NCI-H2227 (cell line): Measurements from ENCODE around the gene MYDGF.
"Not testable (repeated sequence)": the region's sequence is repeated elsewhere in the genome, so short reads cannot be mapped to it uniquely, and the experiment has no call there.

Experiments
- DNase-seq: peaks from one replicate; lab custom pipeline; 2025; ENCODE audit not compliant: unreplicated experiment; lab: John Stamatoyannopoulos, UW

The MYDGF gene

DNA sequence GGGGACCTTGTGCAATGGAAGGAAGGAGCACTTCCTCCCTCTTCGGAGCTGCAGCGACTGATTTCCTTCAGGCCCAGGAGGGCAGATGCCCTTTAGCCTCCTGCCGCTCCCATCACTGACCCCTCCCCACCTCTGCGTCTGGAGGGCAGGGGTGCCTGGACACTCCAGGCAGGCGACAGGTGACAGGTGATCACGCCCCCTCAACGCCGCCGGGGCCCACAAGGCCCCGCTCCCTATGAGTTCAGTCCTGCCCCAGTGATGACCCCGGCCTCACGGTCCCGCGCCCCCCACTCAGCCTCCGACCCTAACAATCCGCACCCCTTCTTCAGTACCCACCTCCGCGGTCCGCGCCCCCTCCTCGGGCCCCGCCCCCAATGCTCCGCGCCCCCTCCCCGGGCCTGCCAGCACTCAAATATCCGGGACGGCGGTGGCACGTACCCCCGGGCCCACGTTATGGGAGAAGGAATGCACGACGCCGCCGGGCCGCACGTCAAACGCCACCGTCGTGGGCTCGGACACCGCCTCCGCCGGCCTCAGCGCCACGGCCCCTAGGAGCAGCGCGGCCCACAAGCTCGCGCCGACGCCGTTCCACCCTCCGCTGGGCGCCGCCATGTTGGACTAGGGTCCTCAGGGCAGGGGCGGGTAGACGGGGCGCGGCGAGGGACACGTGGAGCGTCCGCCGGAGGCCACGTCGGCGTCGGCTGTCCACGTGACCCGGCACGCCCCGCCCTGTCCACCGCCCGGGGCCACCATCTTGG is at the start of gene MYDGF:
Gene MYDGF (minus strand): TSS at position 620 of the 758 bp plus-strand sequence. CDS start 8 bp downstream, at position 612.
- peak; percentile 91 for DNase-seq

DNA sequence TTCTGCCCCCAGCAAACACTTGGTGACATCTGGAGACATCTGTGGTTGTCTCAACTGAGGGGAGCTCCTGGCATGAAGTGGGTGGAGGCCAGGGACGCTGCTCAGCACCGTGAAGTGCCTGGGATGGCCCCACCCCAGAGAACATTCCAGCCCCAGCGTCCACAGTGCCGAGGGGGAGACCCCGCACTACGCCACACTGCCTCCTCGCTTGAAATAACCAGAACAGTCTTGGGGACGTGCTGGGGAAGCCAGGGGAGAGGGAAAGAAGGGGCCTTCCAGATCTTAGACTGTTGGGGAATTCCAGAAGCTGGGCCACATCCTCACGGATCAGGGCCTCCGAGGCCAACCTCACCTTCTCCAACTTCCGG is 49.3 kb upstream of the MYDGF start:
- DNase-seq: no peak

DNA sequence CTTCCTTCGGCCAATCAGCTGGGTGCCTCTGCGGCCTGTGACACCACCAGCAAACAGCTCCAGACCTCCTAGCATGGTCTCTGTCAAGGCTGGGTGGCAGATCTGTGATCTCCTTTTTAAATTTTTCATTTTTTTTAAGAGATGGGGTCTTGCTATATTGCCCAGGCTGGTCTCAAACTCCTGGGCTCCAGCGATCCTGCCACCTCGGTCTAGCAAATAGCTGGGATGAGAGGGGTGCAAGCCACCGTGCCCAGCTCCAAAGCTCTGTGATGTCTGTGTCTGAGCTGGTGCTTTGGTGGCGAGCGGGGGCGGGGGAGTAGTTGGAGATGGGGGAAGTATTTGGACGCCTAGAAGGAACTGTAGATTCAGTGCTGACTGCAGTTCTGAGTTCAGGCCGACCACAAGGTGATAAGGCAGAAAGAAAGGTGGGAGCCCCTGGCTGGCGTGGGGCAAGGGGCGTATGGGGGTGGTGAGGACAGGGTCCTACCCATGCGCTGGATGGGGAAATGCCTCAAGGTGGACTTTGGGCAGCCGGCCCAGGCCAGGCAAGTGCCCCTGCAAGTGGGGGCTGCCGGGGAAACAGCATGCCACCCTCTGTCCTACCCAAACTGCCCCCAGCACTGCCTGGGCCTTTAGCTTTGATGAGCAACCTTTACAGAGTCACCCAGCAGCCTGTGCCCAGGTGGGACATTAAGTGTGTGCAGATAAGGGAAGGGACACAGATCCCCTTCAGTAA is 48.0 kb upstream of the MYDGF start:
- DNase-seq: no peak

GRCh38 chr19:4717191-4717965 is 47.2 kb upstream of the MYDGF start:
- DNase-seq: peak; percentile 27

DNA sequence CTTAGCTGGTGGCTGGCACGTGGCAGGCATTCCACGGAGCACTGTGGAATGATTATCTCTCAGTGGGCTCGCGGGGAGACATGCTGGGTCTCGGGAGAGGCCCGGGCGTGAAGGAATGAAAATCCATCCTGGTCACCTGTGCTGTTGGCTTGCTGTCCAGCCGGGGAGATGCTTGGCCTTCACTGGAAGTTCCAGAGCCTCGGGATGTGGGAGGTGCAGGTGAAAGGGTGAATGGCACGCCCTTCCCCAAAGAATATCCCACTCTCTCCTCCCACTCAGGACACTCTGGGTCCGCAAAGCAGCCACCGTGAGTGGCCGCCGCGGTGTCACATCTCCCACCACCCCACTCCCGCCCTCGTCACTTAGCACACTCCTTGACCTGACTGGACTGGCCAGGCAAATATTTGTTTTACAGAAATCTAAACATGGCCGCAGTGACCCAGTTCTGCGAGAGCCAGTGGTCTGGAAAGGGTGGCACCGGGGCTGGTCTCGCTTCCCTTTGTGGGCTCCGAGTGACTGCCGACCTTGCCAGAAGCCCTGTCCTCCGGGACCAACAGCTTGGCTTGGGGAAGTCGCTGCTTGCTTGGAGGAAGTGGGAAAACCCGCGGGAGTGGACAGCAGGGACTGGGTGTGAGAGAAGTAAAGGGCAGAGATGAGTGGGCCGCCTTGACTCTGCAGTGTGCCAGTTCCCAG is 45.5 kb upstream of the MYDGF start:
- no peak for DNase-seq

DNA sequence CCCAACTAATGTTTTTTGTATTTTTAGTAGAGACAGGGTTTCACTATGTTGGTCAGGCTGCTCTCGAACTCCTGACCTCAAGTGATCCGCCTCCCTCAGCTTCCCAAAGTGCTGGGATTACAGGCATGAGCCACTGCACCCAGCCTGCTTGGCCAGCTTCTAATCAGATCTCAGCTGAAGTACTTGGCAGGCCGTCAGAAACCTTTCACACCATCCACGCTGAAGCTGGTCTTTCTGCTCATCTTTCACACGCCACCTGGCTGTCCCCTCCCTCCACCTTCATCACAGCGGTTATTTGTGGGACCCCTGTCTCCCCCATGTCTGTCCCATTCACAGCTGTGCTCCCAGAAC is 45.0 kb upstream of the MYDGF start:
- not testable (repeated sequence) for DNase-seq

GRCh38 chr19:4714016-4714415 is 43.9 kb upstream of the MYDGF start:
- no peak for DNase-seq

GRCh38 chr19:4713384-4713951 is 43.3 kb upstream of the MYDGF start:
- DNase-seq: no peak

DNA sequence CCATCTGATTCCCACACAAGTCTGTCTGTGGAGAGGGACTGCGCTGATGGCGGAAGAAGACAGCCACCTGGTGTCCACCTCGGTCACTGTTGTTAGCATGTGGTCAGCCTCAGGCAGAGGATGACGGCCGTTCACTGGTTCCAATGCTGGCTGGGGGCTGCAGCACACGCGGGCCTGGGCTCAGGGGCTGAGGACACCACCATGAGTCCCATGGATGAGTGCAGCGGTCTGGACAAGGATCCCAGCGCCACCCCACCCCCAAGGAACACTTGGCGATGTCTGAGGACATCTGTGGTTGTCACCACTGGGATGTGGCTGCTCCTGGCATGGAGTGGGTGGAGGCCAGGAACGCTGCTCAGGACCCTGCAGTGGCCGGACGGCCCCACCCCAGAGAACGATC is 42.6 kb upstream of the MYDGF start:
- DNase-seq: no peak

- no peak for DNase-seq
Measured at GRCh38 chr19:4711211-4711610, 41.1 kb upstream of the MYDGF start.

DNA sequence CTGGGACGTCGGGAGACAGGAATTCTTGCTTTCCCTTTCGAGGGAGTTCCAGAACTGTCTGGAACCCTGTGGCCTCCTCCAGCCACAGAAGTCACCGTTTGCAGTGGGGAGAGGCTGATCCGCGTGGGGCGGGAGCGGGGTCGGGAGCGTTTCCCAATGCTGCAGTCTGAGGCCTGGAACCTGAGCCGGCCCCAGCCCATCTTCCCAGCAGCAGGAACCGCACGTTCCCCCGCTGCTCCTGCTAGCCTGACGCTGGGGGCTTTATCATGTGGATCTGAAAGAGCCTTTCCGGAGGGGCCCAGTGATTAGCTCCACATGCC is 40.1 kb upstream of the MYDGF start:
- no peak for DNase-seq

- DNase-seq: no peak
Measured at GRCh38 chr19:4709440-4710280, 39.5 kb upstream of the MYDGF start.

GRCh38 chr19:4707956-4708650 is 38.0 kb upstream of the MYDGF start:
- DNase-seq: no peak

- DNase-seq: no peak
Measured at GRCh38 chr19:4707322-4707721, 37.2 kb upstream of the MYDGF start.

GRCh38 chr19:4705413-4706131 is 35.4 kb upstream of the MYDGF start:
- no peak for DNase-seq

- no peak for DNase-seq
Measured at GRCh38 chr19:4704317-4704673, 34.2 kb upstream of the MYDGF start.

GRCh38 chr19:4703671-4704316 is 33.7 kb upstream of the MYDGF start:
- no peak for DNase-seq

DNA sequence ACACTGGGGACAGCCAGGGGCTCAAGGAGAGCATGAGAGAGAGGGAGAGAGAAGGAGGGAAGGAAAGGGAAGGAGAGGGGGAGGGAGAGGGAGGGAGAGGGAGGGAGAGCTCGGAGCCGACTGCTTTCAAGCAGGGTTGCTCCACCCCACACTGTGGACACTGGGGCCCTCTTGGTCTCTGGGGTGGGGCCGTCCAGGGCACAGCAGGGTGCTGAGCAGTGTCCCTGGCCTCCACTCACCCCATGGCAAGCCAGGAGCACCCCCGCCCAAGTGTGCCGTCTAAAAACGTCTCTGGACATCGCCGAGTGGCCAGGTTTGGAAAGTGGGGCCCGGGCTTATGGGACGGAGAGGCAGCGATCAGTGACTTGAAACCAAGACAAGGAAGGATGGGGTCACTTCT is 32.6 kb upstream of the MYDGF start:
- DNase-seq: no peak

GRCh38 chr19:4701557-4701956 is 31.4 kb upstream of the MYDGF start:
- no peak for DNase-seq
